HepG2 (cell line): ENCODE measurements around the gene RBP3. TPM values are rescaled to one million over a fixed set of nuclear protein-coding genes. Genes with fewer than 3 reads are reported as not detected.

Experiments
- CREB1 ChIP-seq, 2 experiments: fragments of 450-650 bp in 1 of 2; IDR thresholded peaks; 2 replicates each; pipeline ENCODE4 v1.6.1; 2016 to 2017; ENCODE audit warnings: control low read depth in 1 of 2, mild to moderate bottlenecking in 1 of 2, missing compliant biosample characterization in 1 of 2, missing genetic modification characterization in 1 of 2
- EHMT2 ChIP-seq: fragments of 200-600 bp; sonication (generic); IDR thresholded peaks from 2 replicates; pipeline ENCODE4 v1.7.0; 2017; ENCODE audit warnings: antibody characterized with exemption, low read depth, low read length, borderline replicate concordance
- GFI1 ChIP-seq: sonication (generic); formaldehyde crosslinking; IDR thresholded peaks from 2 replicates; pipeline ENCODE4 v1.5.0; 2020; ENCODE audit warnings: missing genetic modification reagents, mild to moderate bottlenecking, borderline replicate concordance
- HOXA5 ChIP-seq: sonication (generic); formaldehyde crosslinking; IDR thresholded peaks from 2 replicates; pipeline ENCODE4 v1.4.0; 2020; ENCODE audit warnings: missing genetic modification reagents
- MYPOP ChIP-seq: sonication (generic); formaldehyde crosslinking; IDR thresholded peaks from 2 replicates; pipeline ENCODE4 v1.8.1; 2023; ENCODE audit warnings: mild to moderate bottlenecking, moderate library complexity, missing genetic modification reagents
- SKI ChIP-seq: fragments of 450-650 bp; IDR thresholded peaks from one replicate; pipeline ENCODE4 v1.6.1; 2018; ENCODE audit warnings: mild to moderate bottlenecking; ENCODE audit not compliant: partially characterized antibody
- SNRNP70 ChIP-seq: fragments of 200-400 bp; formaldehyde crosslinking; IDR thresholded peaks from 2 replicates; pipeline ENCODE4 v1.6.1; 2017; ENCODE audit warnings: mild to moderate bottlenecking, low read depth, low read length, moderate library complexity
- ZBTB14 ChIP-seq: sonication (generic); formaldehyde crosslinking; IDR thresholded peaks from 2 replicates; pipeline ENCODE4 v1.4.0; 2020; ENCODE audit warnings: missing genetic modification reagents
- ZNF253 ChIP-seq: sonication (generic); formaldehyde crosslinking; IDR thresholded peaks from 2 replicates; pipeline ENCODE4 v1.8.0; 2022; ENCODE audit warnings: mild to moderate bottlenecking, missing genetic modification reagents, borderline replicate concordance
- ZNF576 ChIP-seq: sonication (generic); formaldehyde crosslinking; IDR thresholded peaks from 2 replicates; pipeline ENCODE4 v1.4.0; 2020; ENCODE audit warnings: mild to moderate bottlenecking, missing genetic modification reagents
- polyA plus RNA-seq, 8 experiments: library from polyadenylated mRNA; depleted of rRNA in 3 of 8; stranded (reverse) in 7 of 8; unstranded in 1 of 8; fragments of >200 nt; fragmentation: Illumina TruSeq in 4 of 8; extraction: Trizol in 4 of 8; gene quantifications; 2 replicates each; pipeline versions ENCODE4 v1.2.1 to v1.2.3, GENCODE V29; 2011 to 2016; ENCODE audit warnings: low read depth in 4 of 8, missing spikeins in 1 of 8, mixed read lengths in 1 of 8; ENCODE audit not compliant: insufficient read depth in 1 of 8
- total RNA-seq, 5 experiments: library from RNA; depleted of rRNA; stranded (reverse); fragments of >200 nt; fragmentation: Illumina TruSeq; extraction: Trizol; gene quantifications; 2 replicates each; pipeline ENCODE4 v1.2.3, GENCODE V29; 2016; ENCODE audit warnings: low read depth in 1 of 5
- TF ChIP-seq, protein P1 (sequence below): sonication (generic); formaldehyde crosslinking; IDR thresholded peaks from 2 replicates; pipeline ENCODE4 v1.4.0; 2020; ENCODE audit warnings: missing genetic modification reagents, borderline replicate concordance

RBP3 gene
- total and polyA plus RNA-seq, 2 of the 13 experiments (the other 11 are each of a cell fraction or from before 2014, with no cell fraction given), result not detected

GRCh38 chr10:47340608-47341170, 7.5 kb upstream of the RBP3 start (continued):
- no peak for TF ChIP-seq ZBTB14 (CRISPR knock-in tag)
- no peak for TF ChIP-seq ZNF576
- no peak for TF ChIP-seq SKI
- TF ChIP-seq HOXA5 (CRISPR knock-in tag), result no peak
- TF ChIP-seq MYPOP (CRISPR knock-in tag), result no peak
- TF ChIP-seq SNRNP70, result no peak
- no peak for TF ChIP-seq ZNF253 (CRISPR knock-in tag)
- TF ChIP-seq GFI1 (CRISPR knock-in tag), result no peak
- peak; percentile 53; the same call in 1 of the 2 replicates for TF ChIP-seq CREB1 (IDR thresholded peaks at IDR 0.05)
- TF ChIP-seq CREB1 (CRISPR knock-in tag; IDR thresholded peaks at IDR 0.05), result no peak
- no peak for TF ChIP-seq EHMT2
- TF ChIP-seq, protein P1, sequence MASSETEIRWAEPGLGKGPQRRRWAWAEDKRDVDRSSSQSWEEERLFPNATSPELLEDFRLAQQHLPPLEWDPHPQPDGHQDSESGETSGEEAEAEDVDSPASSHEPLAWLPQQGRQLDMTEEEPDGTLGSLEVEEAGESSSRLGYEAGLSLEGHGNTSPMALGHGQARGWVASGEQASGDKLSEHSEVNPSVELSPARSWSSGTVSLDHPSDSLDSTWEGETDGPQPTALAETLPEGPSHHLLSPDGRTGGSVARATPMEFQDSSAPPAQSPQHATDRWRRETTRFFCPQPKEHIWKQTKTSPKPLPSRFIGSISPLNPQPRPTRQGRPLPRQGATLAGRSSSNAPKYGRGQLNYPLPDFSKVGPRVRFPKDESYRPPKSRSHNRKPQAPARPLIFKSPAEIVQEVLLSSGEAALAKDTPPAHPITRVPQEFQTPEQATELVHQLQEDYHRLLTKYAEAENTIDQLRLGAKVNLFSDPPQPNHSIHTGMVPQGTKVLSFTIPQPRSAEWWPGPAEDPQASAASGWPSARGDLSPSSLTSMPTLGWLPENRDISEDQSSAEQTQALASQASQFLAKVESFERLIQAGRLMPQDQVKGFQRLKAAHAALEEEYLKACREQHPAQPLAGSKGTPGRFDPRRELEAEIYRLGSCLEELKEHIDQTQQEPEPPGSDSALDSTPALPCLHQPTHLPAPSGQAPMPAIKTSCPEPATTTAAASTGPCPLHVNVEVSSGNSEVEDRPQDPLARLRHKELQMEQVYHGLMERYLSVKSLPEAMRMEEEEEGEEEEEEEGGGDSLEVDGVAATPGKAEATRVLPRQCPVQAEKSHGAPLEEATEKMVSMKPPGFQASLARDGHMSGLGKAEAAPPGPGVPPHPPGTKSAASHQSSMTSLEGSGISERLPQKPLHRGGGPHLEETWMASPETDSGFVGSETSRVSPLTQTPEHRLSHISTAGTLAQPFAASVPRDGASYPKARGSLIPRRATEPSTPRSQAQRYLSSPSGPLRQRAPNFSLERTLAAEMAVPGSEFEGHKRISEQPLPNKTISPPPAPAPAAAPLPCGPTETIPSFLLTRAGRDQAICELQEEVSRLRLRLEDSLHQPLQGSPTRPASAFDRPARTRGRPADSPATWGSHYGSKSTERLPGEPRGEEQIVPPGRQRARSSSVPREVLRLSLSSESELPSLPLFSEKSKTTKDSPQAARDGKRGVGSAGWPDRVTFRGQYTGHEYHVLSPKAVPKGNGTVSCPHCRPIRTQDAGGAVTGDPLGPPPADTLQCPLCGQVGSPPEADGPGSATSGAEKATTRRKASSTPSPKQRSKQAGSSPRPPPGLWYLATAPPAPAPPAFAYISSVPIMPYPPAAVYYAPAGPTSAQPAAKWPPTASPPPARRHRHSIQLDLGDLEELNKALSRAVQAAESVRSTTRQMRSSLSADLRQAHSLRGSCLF (CRISPR knock-in tag), result no peak
